Activated CD4-positive, alpha-beta T cell treated with anti-CD3 and anti-CD28 coated beads, Interleukin-2, amount 10 ng/mL, durations not matched to agents 7 days and 5 days (primary cell): ENCODE measurements around the gene LGALS7. TPM values are rescaled to one million over a fixed set of nuclear protein-coding genes. Genes with fewer than 3 reads are reported as not detected.

ENCODE experiments used
- CTCF ChIA-PET: fragments of 350-600 bp; sonication (Branson Sonifier 250); formaldehyde crosslinking; loops from one replicate; lab custom pipeline; 2021; ENCODE audit warnings: antibody characterized with exemption; lab: Charles Lee
- POLR2A ChIA-PET: fragments of 350-600 bp; sonication (Branson Sonifier 250); formaldehyde crosslinking; loops from one replicate; lab custom pipeline; 2021; ENCODE audit warnings: antibody characterized with exemption; lab: Charles Lee
- DNase-seq: peaks from one replicate; pipeline ENCODE4 v3.0.0-alpha.2; 2020
- H3K27ac Mint-ChIP-seq: one replicate; pipeline ENCODE4 v1.8.0; 2021; ENCODE audit warnings: mild to moderate bottlenecking, moderate library complexity, mixed read lengths
- H3K27me3 Mint-ChIP-seq: one replicate; pipeline ENCODE4 v1.8.0; 2021; ENCODE audit warnings: mixed read lengths
- H3K36me3 Mint-ChIP-seq: one replicate; pipeline ENCODE4 v1.8.0; 2021; ENCODE audit warnings: low read depth, mixed read lengths
- H3K4me1 Mint-ChIP-seq: one replicate; pipeline ENCODE4 v1.8.0; 2021; ENCODE audit warnings: mixed read lengths
- H3K4me3 Mint-ChIP-seq: one replicate; pipeline ENCODE4 v1.8.0; 2021; ENCODE audit warnings: mild to moderate bottlenecking, moderate library complexity, mixed read lengths
- H3K9me3 Mint-ChIP-seq: one replicate; pipeline ENCODE4 v1.8.0; 2021; ENCODE audit warnings: mixed read lengths
- total RNA-seq, 2 experiments: library from RNA; stranded (reverse); gene quantifications; one replicate each; pipeline ENCODE4 v1.2.3, GENCODE V29; 2021

Gene LGALS7
- total RNA-seq, 2 experiments from 2014 or later: not detected

DNA sequence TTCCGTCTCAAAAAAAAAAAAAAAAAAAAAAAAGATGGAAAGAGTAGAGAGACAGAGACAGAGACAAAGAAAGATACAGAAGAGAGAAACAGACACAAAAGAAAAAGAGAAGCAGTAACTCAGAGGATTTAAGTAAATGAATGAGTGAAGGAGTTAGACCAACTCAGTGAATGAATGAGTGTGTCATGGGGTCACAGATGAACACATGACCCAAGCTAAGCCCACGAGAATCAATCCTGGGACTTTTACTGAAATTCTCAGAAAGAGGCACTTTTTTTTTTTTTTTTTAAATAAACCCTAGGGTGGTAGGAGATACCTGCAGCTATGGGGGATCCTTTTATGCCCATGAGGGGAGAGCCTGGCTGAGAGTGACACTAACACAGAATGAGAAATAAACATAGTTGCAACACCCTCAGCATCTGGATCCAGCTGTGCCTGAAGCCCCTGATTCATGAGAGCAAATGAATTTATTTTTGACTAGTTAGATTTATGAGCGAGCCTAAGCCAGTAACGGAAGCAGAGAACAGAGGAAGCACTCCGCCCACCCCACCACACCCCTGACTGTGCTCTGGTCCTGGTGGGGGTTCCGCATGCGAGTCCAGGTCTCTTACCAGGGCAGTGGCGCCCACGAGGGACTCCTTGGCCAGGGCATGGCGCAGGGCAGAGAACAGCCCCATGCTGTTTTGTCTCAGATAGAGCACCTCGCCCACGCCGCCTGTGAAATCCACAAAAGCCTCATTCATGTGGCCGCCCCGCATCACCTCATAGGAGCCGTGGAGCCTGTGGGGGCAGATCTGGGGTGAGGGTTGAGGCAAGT is 33.7 kb downstream of the LGALS7 start:
- Mint-ChIP-seq H3K27ac (peak overlapping the region; percentile 33), H3K4me3 (no peak overlapping the region), H3K4me1 (peaks cover 26% of the 10 kb centered on the region), H3K36me3 (no peaks in the 10 kb centered on the region), H3K27me3 (peaks cover 7% of the 10 kb centered on the region), H3K9me3 (no peaks in the 10 kb centered on the region)
- CTCF ChIA-PET: interaction anchor here (0.6 to 0.7 kb wide), 3 partner anchors 191 to 1994 kb away, joined by 3 to 4 read pairs (median 3); partner anchors contain the start of genes MRPS12 and SARS2
- no peak for DNase-seq
- POLR2A ChIA-PET: no interaction called here

DNA sequence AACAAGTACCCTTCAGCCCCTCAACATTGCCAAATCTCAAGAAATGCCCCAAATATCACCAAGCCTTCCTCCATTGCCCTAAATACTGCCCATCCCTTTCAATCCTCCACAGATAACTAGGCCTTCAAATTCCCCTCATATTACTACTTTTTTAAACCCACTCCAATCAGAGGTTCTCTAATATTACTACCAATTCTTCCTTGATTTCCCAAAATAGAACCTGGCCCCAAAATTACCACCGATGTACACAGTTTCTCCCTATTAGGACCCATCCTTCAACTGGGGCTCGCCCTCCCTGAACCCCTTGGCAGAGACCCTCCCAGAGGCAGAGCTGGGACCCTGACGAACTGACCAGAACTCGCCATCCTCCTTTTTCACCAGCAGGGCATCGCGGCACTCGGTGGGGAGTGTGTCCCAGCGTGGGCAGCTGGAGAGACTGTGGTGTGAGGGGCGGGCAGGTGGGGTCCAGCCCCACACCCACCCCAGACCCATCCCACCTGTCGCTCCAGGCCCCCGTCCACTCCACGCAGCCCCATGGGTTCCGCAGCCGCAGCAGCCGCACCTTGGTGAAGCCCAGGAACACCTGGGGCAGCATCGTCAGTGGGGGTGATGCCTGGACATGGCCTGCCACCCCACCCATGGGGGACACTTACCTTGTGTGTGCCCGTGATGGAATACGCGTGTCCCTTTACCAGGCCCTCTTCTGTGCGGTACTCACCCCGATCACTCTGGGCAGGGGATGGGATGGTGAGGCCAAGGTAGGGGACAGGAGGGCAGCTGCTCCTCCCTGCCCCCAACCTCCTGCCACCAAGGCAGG is 35.2 kb downstream of the LGALS7 start:
- H3K27ac Mint-ChIP-seq: peak overlapping the region; percentile 23
- CTCF ChIA-PET: interaction anchor here (0.6 kb wide), 1 partner anchor 246 kb away, joined by 3 read pairs; no protein-coding TSS in a partner anchor
- H3K4me1 Mint-ChIP-seq: peaks cover 41% of the 10 kb centered on the region
- no peak for DNase-seq
- POLR2A ChIA-PET: no interaction called here
- H3K4me3 Mint-ChIP-seq: peak overlapping the region; percentile 28
- H3K36me3 Mint-ChIP-seq: no peaks in the 10 kb centered on the region
- peaks cover 7% of the 10 kb centered on the region for H3K27me3 Mint-ChIP-seq
- H3K9me3 Mint-ChIP-seq: no peaks in the 10 kb centered on the region

DNA sequence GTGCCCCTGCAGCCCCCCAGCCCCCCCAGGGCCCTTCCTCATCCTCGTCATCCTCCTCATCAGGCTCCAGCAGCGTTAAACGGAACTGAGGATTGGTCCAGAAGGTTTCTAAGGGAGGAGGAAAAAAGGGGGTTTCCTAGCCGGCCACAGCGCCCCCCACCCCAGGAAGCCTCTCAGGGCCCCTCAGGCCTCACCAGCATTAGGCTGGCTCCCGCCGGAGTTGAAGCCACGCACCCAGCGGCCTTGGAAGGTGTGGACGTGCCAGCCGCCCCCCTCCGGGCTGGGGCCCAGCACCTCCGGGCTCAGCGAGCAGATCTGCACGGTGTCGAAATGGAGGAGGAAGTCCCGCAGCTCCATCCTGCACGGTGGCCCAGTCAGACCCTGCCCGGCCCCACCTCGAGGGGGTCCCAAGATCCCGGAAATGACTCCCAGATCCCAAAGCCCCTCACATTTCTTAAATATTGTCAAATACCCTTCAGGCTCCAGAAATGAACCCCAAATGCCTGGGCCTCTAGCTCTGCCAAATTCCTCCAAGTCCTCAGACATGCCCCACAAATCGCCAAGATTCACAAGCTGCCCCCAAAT is 35.9 kb downstream of the LGALS7 start:
- ChIA-PET CTCF (no interaction called here), POLR2A (no interaction called here)
- H3K4me3 Mint-ChIP-seq: peak overlapping the region; percentile 28
- H3K27ac Mint-ChIP-seq: no peak overlapping the region
- H3K36me3 Mint-ChIP-seq: peaks cover 1% of the 10 kb centered on the region
- peaks cover 45% of the 10 kb centered on the region for H3K4me1 Mint-ChIP-seq
- H3K27me3 Mint-ChIP-seq: peaks cover 7% of the 10 kb centered on the region
- H3K9me3 Mint-ChIP-seq: no peaks in the 10 kb centered on the region
- no peak for DNase-seq

DNA sequence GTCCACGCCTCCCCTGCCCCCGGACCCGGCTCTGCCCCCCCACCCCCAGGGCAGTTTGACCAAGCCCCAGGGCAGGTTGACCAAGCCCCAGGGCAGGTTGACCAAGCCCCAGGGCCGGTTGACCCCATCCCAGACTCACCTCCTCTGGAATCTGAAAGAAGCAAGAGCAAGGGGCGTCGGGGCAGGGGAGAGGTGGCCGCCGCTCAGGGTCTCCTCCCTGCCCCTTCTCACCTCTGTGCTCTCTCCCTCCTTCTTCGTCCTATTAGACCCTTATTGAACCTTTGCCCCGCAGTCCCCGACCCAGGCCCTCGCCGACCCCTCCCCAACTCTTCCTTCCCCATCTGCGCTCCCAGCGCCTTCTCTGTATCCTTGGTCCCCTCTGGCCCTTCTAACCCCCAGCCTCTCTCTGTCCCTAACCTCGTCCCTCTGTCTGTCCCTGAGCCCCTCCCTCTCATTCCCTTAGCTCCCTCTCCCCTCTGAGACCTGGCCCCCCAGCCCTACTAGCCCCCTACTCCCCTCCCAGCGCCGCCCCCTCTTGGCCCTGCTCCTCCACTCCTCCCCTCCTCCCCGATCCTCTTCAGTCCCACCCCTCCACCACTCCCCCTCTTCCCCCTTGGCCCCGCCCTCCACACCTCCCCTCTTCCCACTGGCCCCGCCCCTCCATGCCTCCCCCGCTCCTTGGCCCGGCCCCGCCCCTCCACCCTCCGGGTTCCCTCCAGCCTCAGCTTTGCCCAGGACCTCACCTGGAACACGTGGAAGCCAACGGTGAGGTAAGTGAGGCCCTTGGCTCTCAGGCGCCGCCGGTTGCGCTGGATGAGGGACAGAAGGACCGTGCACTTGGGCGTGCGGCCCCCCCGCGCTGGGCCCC is 36.7 kb downstream of the LGALS7 start:
- H3K9me3 Mint-ChIP-seq: no peaks in the 10 kb centered on the region
- CTCF ChIA-PET: no interaction called here
- peaks cover 1% of the 10 kb centered on the region for H3K36me3 Mint-ChIP-seq
- H3K4me1 Mint-ChIP-seq: peaks cover 45% of the 10 kb centered on the region
- H3K27me3 Mint-ChIP-seq: peaks cover 7% of the 10 kb centered on the region
- peak overlapping the region; percentile 55 for H3K4me3 Mint-ChIP-seq
- POLR2A ChIA-PET: interaction anchor here (0.6 kb wide), 1 partner anchor 11 kb away, joined by 4 read pairs; no protein-coding TSS in a partner anchor
- DNase-seq: peak; percentile 54
- no peak overlapping the region for H3K27ac Mint-ChIP-seq

DNA sequence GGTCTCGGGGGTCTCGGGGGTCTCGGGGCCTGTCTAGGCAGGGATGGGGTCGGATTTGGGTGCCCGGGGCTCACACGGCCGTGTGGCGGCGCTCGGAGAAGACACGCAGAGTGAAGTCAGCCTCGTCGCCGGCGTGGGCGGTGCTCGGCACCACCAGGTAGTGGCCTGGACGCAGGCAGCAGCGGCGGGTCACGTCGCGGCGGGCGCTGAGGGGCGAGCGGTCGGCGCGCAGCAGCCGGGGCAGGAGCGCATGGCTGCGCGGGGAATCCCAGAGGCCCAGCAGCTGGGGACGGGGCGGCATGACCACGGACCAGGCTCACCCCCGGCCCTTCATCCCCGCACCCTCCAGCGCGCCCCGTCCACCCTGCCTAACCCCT is 37.3 kb downstream of the LGALS7 start:
- no peaks in the 10 kb centered on the region for H3K9me3 Mint-ChIP-seq
- H3K27ac Mint-ChIP-seq: no peak overlapping the region
- no peak overlapping the region for H3K4me3 Mint-ChIP-seq
- DNase-seq: peak; percentile 46
- POLR2A ChIA-PET: no interaction called here
- H3K27me3 Mint-ChIP-seq: peaks cover 7% of the 10 kb centered on the region
- H3K36me3 Mint-ChIP-seq: peaks cover 1% of the 10 kb centered on the region
- CTCF ChIA-PET: no interaction called here
- H3K4me1 Mint-ChIP-seq: peaks cover 45% of the 10 kb centered on the region

DNA sequence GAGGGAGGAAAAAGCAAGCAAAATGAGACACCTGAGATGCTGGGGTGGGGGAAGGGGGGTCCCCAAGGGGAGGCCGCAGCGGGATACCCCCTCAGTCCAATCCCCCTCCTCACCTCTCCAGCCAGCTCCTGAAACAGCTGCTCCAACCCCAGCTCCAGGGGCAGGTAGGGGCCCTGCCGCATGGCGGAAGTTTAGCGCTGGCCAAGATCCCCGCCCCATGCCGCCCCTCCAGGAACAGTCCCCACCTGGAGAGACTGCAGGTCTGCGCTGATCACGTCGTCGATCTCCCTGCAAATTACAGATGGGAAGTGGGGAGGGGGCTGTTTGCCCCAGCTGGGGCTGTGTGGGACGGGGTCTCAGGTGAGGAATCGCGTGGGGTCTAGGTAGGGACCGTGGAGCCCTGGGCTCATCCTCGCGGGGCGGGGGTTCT is 38.0 kb downstream of the LGALS7 start:
- Mint-ChIP-seq H3K36me3 (peaks cover 6% of the 10 kb centered on the region), H3K27me3 (peaks cover 7% of the 10 kb centered on the region), H3K27ac (peak overlapping the region; percentile 83), H3K4me1 (peaks cover 49% of the 10 kb centered on the region), H3K9me3 (no peaks in the 10 kb centered on the region), H3K4me3 (peak overlapping the region; percentile 69)
- ChIA-PET POLR2A (no interaction called here), CTCF (interaction anchor here (0.6 to 1.7 kb wide), 7 partner anchors 12 to 1731 kb away, joined by 3 to 8 read pairs (median 3); partner anchors contain the start of genes BLVRB, MRPS12 and SARS2)
- peak; percentile 27 for DNase-seq

DNA sequence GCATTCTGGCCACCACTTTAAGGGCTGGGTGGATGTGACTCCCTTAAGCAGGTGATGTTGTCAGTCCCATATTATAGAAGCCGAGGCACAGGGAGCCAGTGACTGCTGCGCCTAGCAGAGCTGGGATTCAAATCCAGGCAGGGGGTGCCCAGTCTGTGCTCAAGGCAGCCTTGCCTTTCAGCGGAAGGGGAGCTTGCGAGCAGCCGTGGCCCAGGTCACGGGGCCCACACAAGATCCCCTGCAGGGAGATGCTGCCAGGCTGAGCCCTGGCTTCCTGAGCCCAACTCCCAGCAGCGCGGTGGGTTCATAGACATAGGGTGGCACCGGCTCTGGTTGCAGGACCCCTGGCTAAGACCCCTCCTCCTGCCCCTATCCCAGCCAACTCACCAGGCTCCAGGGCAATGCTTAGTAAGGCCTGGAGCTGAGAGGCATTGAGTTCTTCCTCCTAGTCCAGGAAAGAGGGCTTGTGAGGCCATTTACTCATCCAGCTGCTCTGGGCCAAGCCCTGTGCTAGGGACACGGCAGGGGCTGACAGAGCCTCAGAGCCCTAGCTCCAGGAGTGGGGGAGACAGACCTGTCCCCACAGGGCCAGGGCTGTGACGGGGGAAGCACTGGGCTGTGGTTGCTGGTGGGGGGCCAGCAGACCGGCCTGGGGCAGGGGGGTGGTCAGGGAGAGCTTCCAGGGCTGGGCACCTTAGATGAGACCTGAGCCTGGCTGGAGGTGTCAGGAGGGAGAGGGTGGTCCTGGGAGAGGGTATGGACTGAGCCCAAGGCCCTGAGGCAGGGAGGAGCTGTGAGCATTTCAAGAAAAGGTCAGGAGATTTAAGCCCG is 38.7 kb downstream of the LGALS7 start:
- Mint-ChIP-seq H3K27ac (peak overlapping the region; percentile 83), H3K36me3 (peaks cover 10% of the 10 kb centered on the region), H3K27me3 (peaks cover 7% of the 10 kb centered on the region), H3K4me3 (peak overlapping the region; percentile 69), H3K9me3 (no peaks in the 10 kb centered on the region), H3K4me1 (peaks cover 49% of the 10 kb centered on the region)
- ChIA-PET POLR2A (no interaction called here), CTCF (interaction anchor here (0.6 to 1.9 kb wide), 9 partner anchors 12 to 1731 kb away, joined by 3 to 8 read pairs (median 4); partner anchors contain the start of genes BLVRB, MRPS12 and SARS2)
- peak; percentile 48 for DNase-seq

DNA sequence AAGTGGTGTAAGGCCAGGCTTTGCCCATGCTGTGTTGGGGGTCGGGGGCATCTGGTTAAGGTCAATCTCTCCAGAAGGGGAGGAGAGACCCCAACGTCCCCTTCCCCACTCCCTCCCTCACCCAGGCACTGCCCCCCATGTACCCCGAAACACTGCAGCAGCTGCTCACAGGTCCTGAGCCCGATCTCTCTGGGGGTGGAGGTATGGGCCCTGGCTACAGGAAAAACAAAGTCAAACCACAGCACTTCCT is 39.2 kb downstream of the LGALS7 start:
- Mint-ChIP-seq H3K36me3 (peaks cover 12% of the 10 kb centered on the region), H3K27me3 (peaks cover 7% of the 10 kb centered on the region), H3K27ac (peak overlapping the region; percentile 83), H3K4me3 (peak overlapping the region; percentile 69), H3K9me3 (no peaks in the 10 kb centered on the region), H3K4me1 (peaks cover 47% of the 10 kb centered on the region)
- ChIA-PET CTCF (interaction anchor here (1.2 to 1.9 kb wide), 7 partner anchors 11 to 196 kb away, joined by 3 to 8 read pairs (median 4); partner anchors contain the start of genes MRPS12 and SARS2), POLR2A (no interaction called here)
- DNase-seq: no peak

DNA sequence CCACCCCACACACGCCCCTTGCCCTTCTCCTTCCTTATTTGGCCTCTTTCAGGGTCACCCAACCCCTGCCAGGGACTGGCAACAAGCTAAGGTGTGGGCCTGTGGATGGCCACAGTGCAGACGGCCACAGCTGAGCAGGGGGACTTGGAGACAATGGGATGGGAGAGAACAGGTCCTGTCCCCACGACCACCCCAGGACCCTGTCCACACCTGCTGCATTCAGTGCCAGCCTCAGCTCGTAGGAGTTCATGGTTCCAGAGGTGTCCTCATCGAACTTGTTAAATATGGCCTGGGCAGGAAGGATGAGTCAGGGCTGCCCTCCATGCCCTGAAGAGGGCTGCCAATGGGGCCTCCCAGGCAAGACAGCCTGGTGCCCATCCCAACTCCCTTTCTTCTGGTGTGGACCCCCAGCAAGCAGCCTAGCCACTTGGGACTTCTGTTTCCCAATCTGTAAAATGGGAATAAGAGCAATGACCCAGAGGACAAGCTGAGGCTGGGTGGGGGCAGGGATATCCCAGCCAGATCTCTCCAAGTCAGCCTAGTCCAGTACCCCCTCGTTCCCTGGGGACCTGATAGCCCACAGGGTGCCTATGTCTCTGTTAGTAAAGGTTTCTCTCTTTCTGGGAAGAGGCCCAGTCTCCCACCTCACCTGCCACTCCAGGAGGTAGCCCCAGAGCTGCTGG is 39.7 kb downstream of the LGALS7 start:
- Mint-ChIP-seq H3K27me3 (peaks cover 7% of the 10 kb centered on the region), H3K4me1 (peaks cover 47% of the 10 kb centered on the region), H3K27ac (peak overlapping the region; percentile 83), H3K36me3 (peaks cover 12% of the 10 kb centered on the region), H3K9me3 (no peaks in the 10 kb centered on the region), H3K4me3 (peak overlapping the region; percentile 5)
- CTCF ChIA-PET: interaction anchor here (0.5 to 1.9 kb wide), 8 partner anchors 11 to 197 kb away, joined by 3 to 8 read pairs (median 4); partner anchors contain the start of genes MRPS12 and SARS2
- DNase-seq: no peak
- POLR2A ChIA-PET: no interaction called here

DNA sequence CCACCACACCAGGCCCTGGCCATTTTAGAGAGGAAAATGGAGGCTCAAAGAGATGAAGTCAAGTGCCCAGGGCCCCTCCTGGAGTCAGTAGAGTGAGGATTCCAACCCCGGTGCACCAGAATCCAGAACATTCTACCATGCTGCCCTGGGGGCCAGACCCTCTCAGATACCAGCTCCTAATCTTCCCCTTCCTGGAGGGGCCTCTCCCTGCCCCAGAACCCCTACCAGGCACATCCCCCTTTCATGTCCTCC is 40.1 kb downstream of the LGALS7 start:
- no peak overlapping the region for H3K4me3 Mint-ChIP-seq

More for the DNA sequence above, 40.1 kb downstream of the LGALS7 start:
- no peak for DNase-seq
- CTCF ChIA-PET: interaction anchor here (0.5 to 1.9 kb wide), 4 partner anchors 36 to 137 kb away, joined by 3 to 6 read pairs (median 4); no protein-coding TSS in a partner anchor
- H3K4me1 Mint-ChIP-seq: peaks cover 47% of the 10 kb centered on the region
- H3K9me3 Mint-ChIP-seq: no peaks in the 10 kb centered on the region
- H3K27me3 Mint-ChIP-seq: peaks cover 7% of the 10 kb centered on the region
- peak overlapping the region; percentile 83 for H3K27ac Mint-ChIP-seq
- peaks cover 14% of the 10 kb centered on the region for H3K36me3 Mint-ChIP-seq
- POLR2A ChIA-PET: no interaction called here
